Measurements from ENCODE around the gene RASA3. TPM values are rescaled to one million over a fixed set of nuclear protein-coding genes. Genes with fewer than 3 reads are reported as not detected.
A peak's percentile ranks its signal among the peaks of the same experiment; 100 is the strongest.

RASA3 gene
- total RNA-seq, 3 donors from 2014 or later (not counting 1 experiment from before 2014, with no cell fraction given): 252 to 277 (median 274) TPM

GRCh38 chr13:114025405-114025713, 107.1 kb downstream of the RASA3 start:
- H3K4me3 Mint-ChIP-seq: peak overlapping the region; percentile 28

GRCh38 chr13:114024603-114025404, 107.6 kb downstream of the RASA3 start:
- intact Hi-C loops (cut with micrococcal nuclease): no loop called here
- H3K36me3 Mint-ChIP-seq: no peaks in the 10 kb centered on the region
- Histone ChIP-seq H3K4me3 (ENCODE audit: low read length) (no peak overlapping the region), H3K27ac (ENCODE audit: low read length) (peak overlapping the region; percentile 47), H3K9me3 (ENCODE audit: control insufficient read depth, insufficient read depth, low read length) (no peaks in the 10 kb centered on the region), H3K27me3 (ENCODE audit: control insufficient read depth, insufficient read depth, low read length) (no peaks in the 10 kb centered on the region), H3K4me1 (ENCODE audit: control insufficient read depth, insufficient read depth, low read length) (peaks cover 53% of the 10 kb centered on the region), H3K36me3 (ENCODE audit: control insufficient read depth, insufficient read depth, low read length) (peaks cover 89% of the 10 kb centered on the region)
- TF ChIP-seq CTCF (IDR thresholded peaks at IDR 0.05): no peak
- peak; percentile 22 to 37 (median 33) for ATAC-seq
- 63% methylated on average over 35 of the region's 35 CpGs for WGBS (ENCODE audit: insufficient coverage)
- peak overlapping the region; percentile 21 for H3K4me3 Mint-ChIP-seq
- peak overlapping the region; percentile 75 to 76 for H3K27ac Mint-ChIP-seq
- no peaks in the 10 kb centered on the region for H3K9me3 Mint-ChIP-seq
- H3K27me3 Mint-ChIP-seq (ENCODE audit: low read depth in 2 of 2): no peaks in the 10 kb centered on the region
- H3K4me1 Mint-ChIP-seq: peaks cover 20 to 31% of the 10 kb centered on the region in 2 donors
- DNase-seq: no peak

More at GRCh38 chr13:114025405-114025713, 107.1 kb downstream of the RASA3 start:
- Mint-ChIP-seq H3K27ac (peak overlapping the region; percentile 75 to 76), H3K9me3 (no peaks in the 10 kb centered on the region), H3K36me3 (no peaks in the 10 kb centered on the region), H3K27me3 (ENCODE audit: low read depth in 2 of 2) (no peaks in the 10 kb centered on the region), H3K4me1 (peaks cover 20 to 36% of the 10 kb centered on the region in 2 donors)
- Histone ChIP-seq H3K4me1 (ENCODE audit: control insufficient read depth, insufficient read depth, low read length) (peaks cover 58% of the 10 kb centered on the region), H3K27me3 (ENCODE audit: control insufficient read depth, insufficient read depth, low read length) (no peaks in the 10 kb centered on the region), H3K27ac (ENCODE audit: low read length) (no peak overlapping the region), H3K36me3 (ENCODE audit: control insufficient read depth, insufficient read depth, low read length) (peaks cover 89% of the 10 kb centered on the region), H3K9me3 (ENCODE audit: control insufficient read depth, insufficient read depth, low read length) (no peaks in the 10 kb centered on the region), H3K4me3 (ENCODE audit: low read length) (no peak overlapping the region)
- TF ChIP-seq CTCF (IDR thresholded peaks at IDR 0.05): no peak
- 86% methylated on average over 2 of the region's 4 CpGs for WGBS (ENCODE audit: insufficient coverage)
- DNase-seq: no peak
- no peak for ATAC-seq
- intact Hi-C loops (cut with micrococcal nuclease): no loop called here

GRCh38 chr13:114023716-114024602, 108.5 kb downstream of the RASA3 start:
- H3K36me3 Mint-ChIP-seq: no peaks in the 10 kb centered on the region
- Histone ChIP-seq H3K9me3 (ENCODE audit: control insufficient read depth, insufficient read depth, low read length) (no peaks in the 10 kb centered on the region), H3K4me1 (ENCODE audit: control insufficient read depth, insufficient read depth, low read length) (peaks cover 48% of the 10 kb centered on the region), H3K36me3 (ENCODE audit: control insufficient read depth, insufficient read depth, low read length) (peaks cover 90% of the 10 kb centered on the region), H3K4me3 (ENCODE audit: low read length) (no peak overlapping the region), H3K27ac (ENCODE audit: low read length) (peak overlapping the region; percentile 47), H3K27me3 (ENCODE audit: control insufficient read depth, insufficient read depth, low read length) (no peaks in the 10 kb centered on the region)
- H3K4me1 Mint-ChIP-seq: peaks cover 20 to 27% of the 10 kb centered on the region in 2 donors
- TF ChIP-seq CTCF (IDR thresholded peaks at IDR 0.05): no peak
- peak overlapping the region; percentile 17 for H3K4me3 Mint-ChIP-seq
- 95% methylated on average over 35 of the region's 35 CpGs for WGBS (ENCODE audit: insufficient coverage)
- DNase-seq (no peak), ATAC-seq (no peak)
- peak overlapping the region; percentile 75 to 76 for H3K27ac Mint-ChIP-seq
- no peaks in the 10 kb centered on the region for H3K27me3 Mint-ChIP-seq (ENCODE audit: low read depth in 2 of 2)
- intact Hi-C loops (cut with micrococcal nuclease): no loop called here
- no peaks in the 10 kb centered on the region for H3K9me3 Mint-ChIP-seq

All from natural killer cell (primary cell).